ENCODE results near the gene PRR36.

Gene PRR36

GRCh38 chr19:7907122-7907521, 32.9 kb upstream of the PRR36 start:
- Histone ChIP-seq H3K27ac (ENCODE audit: low read depth in 2 of 2, low read length in 2 of 2) (no peak overlapping the region), H3K4me3 (ENCODE audit: low read length in 2 of 2) (no peak overlapping the region), H3K9me3 (ENCODE audit: control insufficient read depth in 2 of 2, low read length in 2 of 2) (no peaks in the 10 kb centered on the region), H3K27me3 (ENCODE audit: control insufficient read depth in 2 of 2, insufficient read depth in 2 of 2, low read length in 2 of 2) (no peaks in the 10 kb centered on the region), H3K36me3 (ENCODE audit: control insufficient read depth in 2 of 2, insufficient read depth in 2 of 2, low read length in 2 of 2) (peaks cover 19 to 24% of the 10 kb centered on the region in 2 donors), H3K4me1 (ENCODE audit: control insufficient read depth in 2 of 2, insufficient read depth in 2 of 2, low read length in 2 of 2) (peaks cover 16 to 19% of the 10 kb centered on the region in 2 donors), H3K9ac (ENCODE audit: low read depth in 1 of 2, low read length in 2 of 2) (no peak overlapping the region)

- no peaks in the 10 kb centered on the region for H3K9me3 ChIP-seq (ENCODE audit: control insufficient read depth in 2 of 2, low read length in 2 of 2)
- H3K4me3 ChIP-seq (ENCODE audit: low read length in 2 of 2), result no peak overlapping the region
- H3K4me1 ChIP-seq (ENCODE audit: control insufficient read depth in 2 of 2, insufficient read depth in 2 of 2, low read length in 2 of 2), result peaks cover 16 to 19% of the 10 kb centered on the region in 2 donors
- H3K9ac ChIP-seq (ENCODE audit: low read depth in 1 of 2, low read length in 2 of 2), result no peak overlapping the region
- H3K27ac ChIP-seq (ENCODE audit: low read depth in 2 of 2, low read length in 2 of 2), result no peak overlapping the region
- no peaks in the 10 kb centered on the region for H3K27me3 ChIP-seq (ENCODE audit: control insufficient read depth in 2 of 2, insufficient read depth in 2 of 2, low read length in 2 of 2)
- H3K36me3 ChIP-seq (ENCODE audit: control insufficient read depth in 2 of 2, insufficient read depth in 2 of 2, low read length in 2 of 2), result peaks cover 9 to 14% of the 10 kb centered on the region in 2 donors
These were observed 31.7 kb upstream of the PRR36 start for GRCh38 chr19:7905859-7906258.

GRCh38 chr19:7905268-7905667, 31.1 kb upstream of the PRR36 start:
- no peaks in the 10 kb centered on the region for H3K9me3 ChIP-seq (ENCODE audit: control insufficient read depth in 2 of 2, low read length in 2 of 2)
- no peak overlapping the region for H3K9ac ChIP-seq (ENCODE audit: low read depth in 1 of 2, low read length in 2 of 2)
- H3K27me3 ChIP-seq (ENCODE audit: control insufficient read depth in 2 of 2, insufficient read depth in 2 of 2, low read length in 2 of 2), result no peaks in the 10 kb centered on the region
- peak overlapping the region in 1 of 2 donors; percentile 92 for H3K4me3 ChIP-seq (ENCODE audit: low read length in 2 of 2)
- peaks cover 3 to 8% of the 10 kb centered on the region in 2 donors for H3K36me3 ChIP-seq (ENCODE audit: control insufficient read depth in 2 of 2, insufficient read depth in 2 of 2, low read length in 2 of 2)
- H3K27ac ChIP-seq (ENCODE audit: low read depth in 2 of 2, low read length in 2 of 2), result no peak overlapping the region
- H3K4me1 ChIP-seq (ENCODE audit: control insufficient read depth in 2 of 2, insufficient read depth in 2 of 2, low read length in 2 of 2), result peaks cover 16 to 19% of the 10 kb centered on the region in 2 donors

GRCh38 chr19:7904074-7905020, 30.2 kb upstream of the PRR36 start:
- Histone ChIP-seq H3K27me3 (ENCODE audit: control insufficient read depth in 2 of 2, insufficient read depth in 2 of 2, low read length in 2 of 2) (no peaks in the 10 kb centered on the region), H3K4me1 (ENCODE audit: control insufficient read depth in 2 of 2, insufficient read depth in 2 of 2, low read length in 2 of 2) (peaks cover 16 to 19% of the 10 kb centered on the region in 2 donors), H3K9ac (ENCODE audit: low read depth in 1 of 2, low read length in 2 of 2) (peak overlapping the region; percentile 81 to 96), H3K36me3 (ENCODE audit: control insufficient read depth in 2 of 2, insufficient read depth in 2 of 2, low read length in 2 of 2) (peaks cover 0 to 3% of the 10 kb centered on the region in 2 donors), H3K27ac (ENCODE audit: low read depth in 2 of 2, low read length in 2 of 2) (peak overlapping the region; percentile 84 to 86), H3K4me3 (ENCODE audit: low read length in 2 of 2) (peak overlapping the region; percentile 84 to 92), H3K9me3 (ENCODE audit: control insufficient read depth in 2 of 2, low read length in 2 of 2) (no peaks in the 10 kb centered on the region)

- H3K9me3 ChIP-seq (ENCODE audit: control insufficient read depth in 2 of 2, low read length in 2 of 2), result no peaks in the 10 kb centered on the region
- no peaks in the 10 kb centered on the region for H3K36me3 ChIP-seq (ENCODE audit: control insufficient read depth in 2 of 2, insufficient read depth in 2 of 2, low read length in 2 of 2)
- H3K4me3 ChIP-seq (ENCODE audit: low read length in 2 of 2), result peak within 1 kb of the TSS; percentile 84 to 92
- peak within 1 kb of the TSS; percentile 81 to 96 for H3K9ac ChIP-seq (ENCODE audit: low read depth in 1 of 2, low read length in 2 of 2)
- peaks cover 16 to 19% of the 10 kb centered on the region in 2 donors for H3K4me1 ChIP-seq (ENCODE audit: control insufficient read depth in 2 of 2, insufficient read depth in 2 of 2, low read length in 2 of 2)
- H3K27ac ChIP-seq (ENCODE audit: low read depth in 2 of 2, low read length in 2 of 2), result peak within 1 kb of the TSS; percentile 84 to 86
- no peaks in the 10 kb centered on the region for H3K27me3 ChIP-seq (ENCODE audit: control insufficient read depth in 2 of 2, insufficient read depth in 2 of 2, low read length in 2 of 2)
These were observed 29.3 kb upstream of the PRR36 start, which contains the start of gene MAP2K7 for GRCh38 chr19:7903244-7904073. Gene MAP2K7 (plus strand): TSS chr19:7903877. CDS start chr19:7903945, 68 bp downstream.

- no peaks in the 10 kb centered on the region for H3K36me3 ChIP-seq (ENCODE audit: control insufficient read depth in 2 of 2, insufficient read depth in 2 of 2, low read length in 2 of 2)
- peak overlapping the region; percentile 70 to 91 for H3K4me3 ChIP-seq (ENCODE audit: low read length in 2 of 2)
- H3K9me3 ChIP-seq (ENCODE audit: control insufficient read depth in 2 of 2, low read length in 2 of 2), result no peaks in the 10 kb centered on the region
- no peaks in the 10 kb centered on the region for H3K27me3 ChIP-seq (ENCODE audit: control insufficient read depth in 2 of 2, insufficient read depth in 2 of 2, low read length in 2 of 2)
- H3K9ac ChIP-seq (ENCODE audit: low read depth in 1 of 2, low read length in 2 of 2), result peak overlapping the region; percentile 76 to 87
- peaks cover 16 to 19% of the 10 kb centered on the region in 2 donors for H3K4me1 ChIP-seq (ENCODE audit: control insufficient read depth in 2 of 2, insufficient read depth in 2 of 2, low read length in 2 of 2)
- H3K27ac ChIP-seq (ENCODE audit: low read depth in 2 of 2, low read length in 2 of 2), result peak overlapping the region; percentile 78 to 86
These were observed 28.6 kb upstream of the PRR36 start for GRCh38 chr19:7902796-7903243.

GRCh38 chr19:7901337-7901736, 27.1 kb upstream of the PRR36 start:
- Histone ChIP-seq H3K27ac (ENCODE audit: low read depth in 2 of 2, low read length in 2 of 2) (no peak overlapping the region), H3K4me3 (ENCODE audit: low read length in 2 of 2) (no peak overlapping the region), H3K27me3 (ENCODE audit: control insufficient read depth in 2 of 2, insufficient read depth in 2 of 2, low read length in 2 of 2) (no peaks in the 10 kb centered on the region), H3K9me3 (ENCODE audit: control insufficient read depth in 2 of 2, low read length in 2 of 2) (no peaks in the 10 kb centered on the region), H3K9ac (ENCODE audit: low read depth in 1 of 2, low read length in 2 of 2) (no peak overlapping the region), H3K36me3 (ENCODE audit: control insufficient read depth in 2 of 2, insufficient read depth in 2 of 2, low read length in 2 of 2) (no peaks in the 10 kb centered on the region), H3K4me1 (ENCODE audit: control insufficient read depth in 2 of 2, insufficient read depth in 2 of 2, low read length in 2 of 2) (peaks cover 16 to 19% of the 10 kb centered on the region in 2 donors)

- no peak overlapping the region for H3K4me3 ChIP-seq (ENCODE audit: low read length in 2 of 2)
- H3K4me1 ChIP-seq (ENCODE audit: control insufficient read depth in 2 of 2, insufficient read depth in 2 of 2, low read length in 2 of 2), result peaks cover 16 to 19% of the 10 kb centered on the region in 2 donors
- no peak overlapping the region for H3K9ac ChIP-seq (ENCODE audit: low read depth in 1 of 2, low read length in 2 of 2)
- H3K27me3 ChIP-seq (ENCODE audit: control insufficient read depth in 2 of 2, insufficient read depth in 2 of 2, low read length in 2 of 2), result no peaks in the 10 kb centered on the region
- no peaks in the 10 kb centered on the region for H3K36me3 ChIP-seq (ENCODE audit: control insufficient read depth in 2 of 2, insufficient read depth in 2 of 2, low read length in 2 of 2)
- H3K27ac ChIP-seq (ENCODE audit: low read depth in 2 of 2, low read length in 2 of 2), result no peak overlapping the region
- no peaks in the 10 kb centered on the region for H3K9me3 ChIP-seq (ENCODE audit: control insufficient read depth in 2 of 2, low read length in 2 of 2)
These were observed 26.7 kb upstream of the PRR36 start for GRCh38 chr19:7900931-7901330.

GRCh38 chr19:7900401-7900870, 26.2 kb upstream of the PRR36 start:
- Histone ChIP-seq H3K4me3 (ENCODE audit: low read length in 2 of 2) (no peak overlapping the region), H3K36me3 (ENCODE audit: control insufficient read depth in 2 of 2, insufficient read depth in 2 of 2, low read length in 2 of 2) (no peaks in the 10 kb centered on the region), H3K27ac (ENCODE audit: low read depth in 2 of 2, low read length in 2 of 2) (no peak overlapping the region), H3K9ac (ENCODE audit: low read depth in 1 of 2, low read length in 2 of 2) (no peak overlapping the region), H3K9me3 (ENCODE audit: control insufficient read depth in 2 of 2, low read length in 2 of 2) (no peaks in the 10 kb centered on the region), H3K27me3 (ENCODE audit: control insufficient read depth in 2 of 2, insufficient read depth in 2 of 2, low read length in 2 of 2) (no peaks in the 10 kb centered on the region), H3K4me1 (ENCODE audit: control insufficient read depth in 2 of 2, insufficient read depth in 2 of 2, low read length in 2 of 2) (peaks cover 16 to 19% of the 10 kb centered on the region in 2 donors)
